Esophagus squamous epithelium (tissue), 5 donors: ENCODE results near the gene WNK2. TPM values are rescaled to one million over a fixed set of nuclear protein-coding genes. Genes with fewer than 3 reads are reported as not detected.

Experiments
- DNase-seq: peaks from one replicate; lab custom pipeline; 2025; lab: John Stamatoyannopoulos, UW
- H3K27ac ChIP-seq, 4 donors: fragments of 200-600 bp; sonication (generic); one replicate each; pipeline ENCODE4 v1.5.1; 2016 to 2019; ENCODE audit warnings: mild to moderate bottlenecking in 1 of 4
- H3K27me3 ChIP-seq, 4 donors: fragments of 200-600 bp; sonication (generic); 1 replicate in 3 of 4; 2 replicates in 1 of 4; pipeline versions ENCODE4 v1.5.1 to v1.6.0; 2017 to 2021; ENCODE audit warnings: antibody characterized with exemption in 1 of 4
- H3K36me3 ChIP-seq, 3 donors: fragments of 200-600 bp; sonication (generic); one replicate each; pipeline ENCODE4 v1.5.1; 2016 to 2019
- H3K4me1 ChIP-seq, 3 donors: fragments of 200-600 bp; sonication (generic); one replicate each; pipeline ENCODE4 v1.5.1; 2017 to 2019
- H3K4me3 ChIP-seq, 4 donors: fragments of 200-600 bp; sonication (generic); 1 replicate in 3 of 4; 2 replicates in 1 of 4; pipeline ENCODE4 v1.5.1; 2016 to 2019; ENCODE audit warnings: mild to moderate bottlenecking in 2 of 4, moderate library complexity in 1 of 4
- H3K9me3 ChIP-seq, 3 donors: fragments of 200-600 bp; sonication (generic); one replicate each; pipeline ENCODE4 v1.5.1; 2016 to 2019
- CTCF ChIP-seq, 6 experiments: fragments of 450-650 bp in 4 of 6; fragments of 200-600 bp in 2 of 6; sonication (generic) in 2 of 6; IDR thresholded peaks; one replicate each; pipeline ENCODE4 v1.5.1; 2016 to 2019; ENCODE audit warnings: antibody characterized with exemption in 6 of 6, mild to moderate bottlenecking in 4 of 6, moderate library complexity in 4 of 6
- POLR2A ChIP-seq, 4 donors: fragments of 450-650 bp; IDR thresholded peaks; one replicate each; pipeline ENCODE4 v1.6.1; 2017; ENCODE audit warnings: antibody characterized with exemption in 4 of 4, mild to moderate bottlenecking in 4 of 4, moderate library complexity in 3 of 4
- WGBS, 2 donors: methylation state at CpG; one replicate each; pipeline ENCODE4 v1.1.5; 2018; 5-methylcytosine and 5-hydroxymethylcytosine counted together
- intact Hi-C: fragments of 100-400 bp; cut with DNase I; formaldehyde crosslinking; loops from one replicate; pipeline ENCODE4 v1.15.0; 2022
- total RNA-seq, 4 donors: library from RNA; depleted of rRNA; stranded (reverse); fragments of >200 nt; gene quantifications; one replicate each; pipeline ENCODE4 v1.1.0, GENCODE V29; 2016
- donor health status: DM: yes; HTN: yes; CAD: no.

Gene WNK2
- total RNA-seq, 4 donors from 2014 or later, result 0.40 to 8.8 (median 5.2) TPM

GRCh38 chr9:93230601-93231000 is 46.7 kb downstream of the WNK2 start:
- Histone ChIP-seq H3K36me3 (no peaks in the 10 kb centered on the region), H3K4me1 (peaks cover 0 to 5% (median 0%) of the 10 kb centered on the region in 3 donors), H3K4me3 (no peak overlapping the region), H3K9me3 (no peaks in the 10 kb centered on the region), H3K27me3 (peaks cover 0 to 45% (median 0%) of the 10 kb centered on the region in 4 donors), H3K27ac (no peak overlapping the region)
- TF ChIP-seq POLR2A (IDR thresholded peaks at IDR 0.05), result no peak
- no peak for TF ChIP-seq CTCF (IDR thresholded peaks at IDR 0.05)
- WGBS, 2 donors, result 78 to 100% methylated on average over 1 to 4 of the region's 15 CpGs
- no peak for DNase-seq
- intact Hi-C loops, result no loop called here

GRCh38 chr9:93231121-93231694 is 47.3 kb downstream of the WNK2 start:
- Histone ChIP-seq H3K36me3 (no peaks in the 10 kb centered on the region), H3K27me3 (peaks cover 0 to 48% (median 0%) of the 10 kb centered on the region in 4 donors), H3K9me3 (no peaks in the 10 kb centered on the region), H3K27ac (no peak overlapping the region), H3K4me3 (no peak overlapping the region), H3K4me1 (peaks cover 0 to 7% (median 0%) of the 10 kb centered on the region in 3 donors)
- no peak for DNase-seq
- intact Hi-C loops, result no loop called here
- 44 to 49% methylated on average over 9 to 13 of the region's 16 CpGs for WGBS, 2 donors
- TF ChIP-seq CTCF (IDR thresholded peaks at IDR 0.05), result no peak
- no peak for TF ChIP-seq POLR2A (IDR thresholded peaks at IDR 0.05)

GRCh38 chr9:93231716-93232115 is 47.8 kb downstream of the WNK2 start:
- no peak for TF ChIP-seq POLR2A (IDR thresholded peaks at IDR 0.05)
- no peak for TF ChIP-seq CTCF (IDR thresholded peaks at IDR 0.05)
- intact Hi-C loops, result no loop called here
- peaks cover 0 to 48% (median 0%) of the 10 kb centered on the region in 4 donors for H3K27me3 ChIP-seq
- DNase-seq, result no peak
- H3K36me3 ChIP-seq, result no peaks in the 10 kb centered on the region
- H3K4me1 ChIP-seq, result peaks cover 0 to 7% (median 0%) of the 10 kb centered on the region in 3 donors
- H3K27ac ChIP-seq, result no peak overlapping the region
- no peaks in the 10 kb centered on the region for H3K9me3 ChIP-seq
- WGBS, 2 donors, result 45 to 74% methylated on average over 2 to 4 of the region's 10 CpGs
- H3K4me3 ChIP-seq, result no peak overlapping the region

GRCh38 chr9:93232388-93232960 is 48.5 kb downstream of the WNK2 start:
- no peak for DNase-seq
- Histone ChIP-seq H3K27ac (no peak overlapping the region), H3K4me1 (peaks cover 0 to 7% (median 0%) of the 10 kb centered on the region in 3 donors), H3K36me3 (no peaks in the 10 kb centered on the region), H3K4me3 (no peak overlapping the region), H3K9me3 (no peaks in the 10 kb centered on the region), H3K27me3 (peaks cover 0 to 48% (median 0%) of the 10 kb centered on the region in 4 donors)
- intact Hi-C loops, result no loop called here
- TF ChIP-seq CTCF (IDR thresholded peaks at IDR 0.05), result no peak
- no peak for TF ChIP-seq POLR2A (IDR thresholded peaks at IDR 0.05)
- WGBS, 2 donors, result 59 to 80% methylated on average over 1 to 6 of the region's 12 CpGs

- TF ChIP-seq CTCF (IDR thresholded peaks at IDR 0.05) (no peak), POLR2A (IDR thresholded peaks at IDR 0.05) (no peak)
- Histone ChIP-seq H3K36me3 (no peaks in the 10 kb centered on the region), H3K4me3 (no peak overlapping the region), H3K9me3 (no peaks in the 10 kb centered on the region), H3K27ac (no peak overlapping the region), H3K27me3 (peaks cover 0 to 48% (median 0%) of the 10 kb centered on the region in 4 donors), H3K4me1 (peaks cover 0 to 7% (median 0%) of the 10 kb centered on the region in 3 donors)
- no peak for DNase-seq
- 58 to 70% methylated on average over 7 of the region's 7 CpGs for WGBS, 2 donors
- intact Hi-C loops, result no loop called here
Observed at GRCh38 chr9:93233033-93233432, 49.1 kb downstream of the WNK2 start.
